ENCODE data around the gene SULT2A1.

SULT2A1 gene

DNA sequence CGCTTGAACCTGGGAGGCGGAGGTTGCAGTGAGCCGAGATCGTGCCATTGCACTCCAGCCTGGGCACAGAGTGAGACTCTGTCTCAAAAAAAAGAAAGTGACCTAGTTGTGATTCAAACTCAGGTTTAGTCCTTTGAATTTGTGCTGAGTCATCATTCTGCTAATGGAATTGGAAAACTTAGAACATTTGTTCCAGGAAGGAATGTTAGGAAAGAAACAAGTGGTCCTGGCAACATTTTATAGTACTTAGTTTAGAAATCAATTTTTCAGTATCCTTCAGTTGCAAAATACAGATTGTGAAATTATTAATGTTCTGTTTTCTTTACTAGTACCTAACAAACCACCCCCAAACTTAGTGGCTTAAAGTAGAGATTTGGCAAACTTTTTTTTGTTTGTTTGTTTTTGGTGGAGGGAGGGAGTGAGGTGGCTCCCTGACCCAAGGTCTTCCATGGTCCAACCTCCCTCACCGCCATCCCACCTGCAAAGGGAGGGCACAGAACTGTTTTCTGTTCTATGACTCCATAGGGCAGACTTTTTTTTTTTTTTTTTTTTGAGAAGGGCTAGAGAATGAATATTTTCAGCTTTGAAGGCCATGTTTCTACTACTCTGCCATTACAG is 9.2 kb upstream of the SULT2A1 start:
- TF ChIP-seq, protein P1, sequence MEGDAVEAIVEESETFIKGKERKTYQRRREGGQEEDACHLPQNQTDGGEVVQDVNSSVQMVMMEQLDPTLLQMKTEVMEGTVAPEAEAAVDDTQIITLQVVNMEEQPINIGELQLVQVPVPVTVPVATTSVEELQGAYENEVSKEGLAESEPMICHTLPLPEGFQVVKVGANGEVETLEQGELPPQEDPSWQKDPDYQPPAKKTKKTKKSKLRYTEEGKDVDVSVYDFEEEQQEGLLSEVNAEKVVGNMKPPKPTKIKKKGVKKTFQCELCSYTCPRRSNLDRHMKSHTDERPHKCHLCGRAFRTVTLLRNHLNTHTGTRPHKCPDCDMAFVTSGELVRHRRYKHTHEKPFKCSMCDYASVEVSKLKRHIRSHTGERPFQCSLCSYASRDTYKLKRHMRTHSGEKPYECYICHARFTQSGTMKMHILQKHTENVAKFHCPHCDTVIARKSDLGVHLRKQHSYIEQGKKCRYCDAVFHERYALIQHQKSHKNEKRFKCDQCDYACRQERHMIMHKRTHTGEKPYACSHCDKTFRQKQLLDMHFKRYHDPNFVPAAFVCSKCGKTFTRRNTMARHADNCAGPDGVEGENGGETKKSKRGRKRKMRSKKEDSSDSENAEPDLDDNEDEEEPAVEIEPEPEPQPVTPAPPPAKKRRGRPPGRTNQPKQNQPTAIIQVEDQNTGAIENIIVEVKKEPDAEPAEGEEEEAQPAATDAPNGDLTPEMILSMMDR (IDR thresholded peaks at IDR 0.05) = no peak

DNA sequence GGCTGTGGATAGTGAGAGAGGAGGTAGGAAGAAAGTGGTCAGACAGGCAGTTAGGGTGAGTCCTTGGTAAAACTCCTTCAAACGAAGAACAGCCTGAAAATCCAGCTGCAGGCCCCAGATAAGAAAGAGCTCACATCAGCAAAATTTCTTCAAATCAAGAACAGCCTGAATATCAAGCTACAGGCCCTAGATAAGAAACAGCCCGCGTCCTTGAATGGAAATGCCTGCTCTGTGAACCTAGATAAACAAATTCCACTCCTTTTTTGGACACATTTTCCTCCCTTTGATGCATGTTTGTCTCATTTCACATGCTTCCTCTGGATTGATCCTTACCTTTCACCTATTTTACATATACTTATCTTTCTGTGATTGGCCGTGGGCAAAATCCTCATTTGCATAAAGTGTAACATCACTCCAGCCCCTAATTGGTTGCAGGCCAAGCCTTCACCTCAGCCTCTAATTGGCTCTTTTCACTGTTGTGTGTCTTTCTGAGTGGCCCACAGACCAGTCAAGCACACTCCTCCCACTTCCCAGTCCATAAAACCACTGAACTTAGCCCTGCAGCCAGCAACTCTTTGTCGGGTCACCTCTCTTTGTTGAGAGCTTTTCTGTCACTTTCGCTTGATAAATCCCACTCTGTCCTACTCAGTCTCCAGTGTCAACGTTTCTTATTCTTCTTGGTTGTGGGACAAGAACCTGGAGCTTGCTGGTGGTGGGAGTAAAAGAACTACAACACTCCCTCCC is 6.0 kb upstream of the SULT2A1 start:
- TF ChIP-seq, protein P1 (IDR thresholded peaks at IDR 0.05) = no peak

DNA sequence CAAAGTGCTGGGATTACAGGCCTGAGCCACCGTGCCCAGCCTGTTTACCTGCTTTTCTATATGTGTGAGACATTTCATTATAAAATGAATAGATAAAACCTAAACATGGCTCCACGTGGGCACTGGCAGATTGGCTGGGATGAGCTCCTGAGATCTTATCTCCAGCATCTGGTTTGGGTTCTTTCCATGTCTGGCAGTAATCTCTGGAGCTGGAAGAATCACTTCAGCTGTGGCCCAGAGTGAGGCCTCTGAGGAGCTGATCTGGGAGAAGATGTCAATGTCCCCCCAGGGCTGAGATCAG is 5.5 kb upstream of the SULT2A1 start:
- TF ChIP-seq, protein P1 (IDR thresholded peaks at IDR 0.05) = no peak

DNA sequence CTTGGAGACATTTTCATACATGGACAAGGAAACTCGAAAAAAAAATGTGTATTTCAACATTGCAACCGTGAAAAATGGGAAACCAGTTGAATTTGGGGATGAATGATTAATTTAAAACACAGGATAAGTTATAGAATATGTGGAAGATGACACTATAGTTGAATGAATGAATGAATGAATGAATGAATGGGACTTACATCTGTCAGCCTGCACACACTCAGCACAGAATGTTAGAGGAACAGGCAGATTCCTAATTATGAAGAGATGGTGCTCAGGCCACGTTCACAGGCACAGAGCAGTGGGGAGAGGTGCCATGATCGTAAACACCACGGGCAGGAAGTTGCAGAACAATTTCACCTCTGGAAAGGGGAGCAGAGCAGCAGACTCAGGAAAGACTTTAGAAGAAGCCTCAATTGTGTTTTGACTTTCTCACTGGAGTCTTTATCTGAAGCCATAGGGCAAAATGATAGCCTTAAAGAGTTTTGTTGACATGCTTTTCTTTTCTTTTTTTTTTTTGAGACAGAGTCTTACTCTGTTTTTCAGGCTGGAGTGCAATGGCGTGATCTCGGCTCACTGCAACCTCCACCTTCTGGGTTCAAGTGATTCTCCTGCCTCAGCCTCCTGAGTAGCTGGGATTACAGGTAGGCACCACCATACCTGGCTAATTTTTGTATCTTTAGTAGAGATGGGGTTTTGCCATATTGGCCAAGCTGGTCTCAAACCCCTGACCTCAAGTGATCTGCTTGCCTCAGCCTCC is 4.9 kb upstream of the SULT2A1 start:
- TF ChIP-seq, protein P1 (IDR thresholded peaks at IDR 0.05) = no peak

DNA sequence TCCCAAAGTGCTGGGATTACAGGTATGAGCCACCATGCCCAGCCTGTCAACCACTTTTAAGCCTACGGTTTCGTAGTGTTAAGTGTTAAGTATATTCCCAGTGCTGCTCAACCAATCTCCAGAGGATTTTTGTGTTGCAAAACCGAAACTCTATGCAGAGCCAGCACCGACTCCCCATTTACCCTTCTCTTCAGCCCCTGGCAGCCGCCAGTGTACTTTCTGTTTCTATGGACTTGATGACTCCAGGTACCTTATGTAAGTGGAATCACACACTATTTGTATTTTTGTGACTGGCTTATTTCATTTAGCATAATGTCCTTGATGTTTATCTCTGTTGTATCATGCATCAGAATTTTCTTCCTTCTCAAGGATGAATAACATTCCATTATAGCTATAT is 1.1 kb downstream of the SULT2A1 start:
- TF ChIP-seq, protein P1 (IDR thresholded peaks at IDR 0.05) = no peak

DNA sequence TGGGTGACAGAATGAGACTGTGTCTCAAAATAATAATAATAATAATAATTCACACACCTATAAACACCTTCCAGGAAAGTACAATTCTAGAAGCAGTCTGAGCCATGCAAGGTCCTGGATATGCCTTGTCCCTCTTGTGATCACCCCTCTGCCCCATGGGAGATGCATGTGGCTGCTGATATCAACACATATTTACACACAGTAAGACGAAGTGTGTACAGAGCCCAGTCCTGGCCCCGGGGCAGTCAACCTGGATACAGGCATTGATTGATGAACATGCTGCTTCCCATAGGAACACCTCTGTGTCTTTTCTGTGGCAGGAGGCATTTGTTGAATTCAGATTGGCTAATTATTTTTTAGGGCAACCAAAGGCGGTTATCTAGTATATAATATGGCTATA is 3.2 kb downstream of the SULT2A1 start:
- TF ChIP-seq, protein P1 (IDR thresholded peaks at IDR 0.05) = no peak

DNA sequence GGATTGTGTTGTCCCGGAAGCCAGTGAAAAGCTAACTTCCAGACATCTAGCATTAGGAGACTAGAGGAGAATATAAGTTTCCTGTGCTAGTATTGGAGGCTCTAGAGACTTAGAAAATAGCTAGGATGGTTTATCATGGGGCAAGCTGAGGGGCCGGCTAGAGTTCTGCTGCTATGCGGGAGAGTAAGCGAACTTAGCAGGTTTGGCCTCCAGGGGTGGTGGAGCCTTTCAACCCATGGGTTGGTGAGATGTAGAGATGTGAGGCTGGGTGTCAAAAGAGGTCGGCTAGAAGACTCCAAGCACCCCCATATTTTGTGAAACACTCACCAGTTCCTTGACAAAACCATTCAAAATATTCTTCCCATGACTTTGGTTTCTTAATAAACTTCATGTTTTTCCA is 4.4 kb downstream of the SULT2A1 start:
- TF ChIP-seq, protein P1 (IDR thresholded peaks at IDR 0.05) = no peak
